ENCODE results near the gene SHC4.

DNA sequence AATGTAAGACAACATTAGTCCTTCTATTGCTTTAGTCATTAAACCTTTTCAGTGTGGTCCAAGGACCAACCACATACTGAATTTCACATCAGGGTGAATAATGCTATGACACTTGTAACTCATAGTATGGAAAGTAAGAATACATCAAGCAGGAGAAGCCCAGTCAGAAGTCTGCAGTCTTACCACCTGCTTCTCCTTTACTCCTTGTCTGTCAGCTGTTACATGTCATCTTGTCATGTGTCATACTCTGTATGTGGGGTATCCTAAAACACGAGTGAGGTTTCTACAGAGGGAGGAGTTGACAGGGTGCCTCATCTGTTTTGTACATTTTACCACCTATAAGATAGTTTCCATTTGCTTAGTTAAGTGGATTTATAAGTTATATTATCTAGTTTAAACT, 118.6 kb downstream of the SHC4 start:
- TF ChIP-seq CTCF (IDR thresholded peaks at IDR 0.05), result no peak
- TF ChIP-seq ZFX (IDR thresholded peaks at IDR 0.05; ENCODE audit: borderline replicate concordance), result no peak

Measured in 22Rv1 (cell line).